GM19099 (cell line): Measurements from ENCODE around the gene PAQR4.

ENCODE experiments used
- POLR2A ChIP-seq: IDR thresholded peaks from 3 replicates; pipeline ENCODE4 v1.6.1; 2011; ENCODE audit warnings: low read depth; ENCODE audit not compliant: insufficient read length; ENCODE audit errors: extremely low read depth

Gene PAQR4

GRCh38 chr16:3000540-3000939, 31.4 kb downstream of the PAQR4 start:
- TF ChIP-seq POLR2A: no peak

GRCh38 chr16:3001316-3001715, 32.2 kb downstream of the PAQR4 start:
- no peak for TF ChIP-seq POLR2A

GRCh38 chr16:3003582-3004270, 34.6 kb downstream of the PAQR4 start:
- no peak for TF ChIP-seq POLR2A

GRCh38 chr16:3004319-3004718, 35.2 kb downstream of the PAQR4 start:
- TF ChIP-seq POLR2A: no peak

GRCh38 chr16:3004781-3005284, 35.7 kb downstream of the PAQR4 start:
- TF ChIP-seq POLR2A: no peak

GRCh38 chr16:3007059-3007956, 38.2 kb downstream of the PAQR4 start:
- no peak for TF ChIP-seq POLR2A

GRCh38 chr16:3007957-3008689, 39.0 kb downstream of the PAQR4 start:
- no peak for TF ChIP-seq POLR2A

GRCh38 chr16:3008690-3009037, 39.5 kb downstream of the PAQR4 start:
- no peak for TF ChIP-seq POLR2A

- no peak for TF ChIP-seq POLR2A
These were observed 40.6 kb downstream of the PAQR4 start for GRCh38 chr16:3009568-3010390.

GRCh38 chr16:3010510-3010909, 41.4 kb downstream of the PAQR4 start:
- no peak for TF ChIP-seq POLR2A

GRCh38 chr16:3012246-3012645, 43.1 kb downstream of the PAQR4 start:
- TF ChIP-seq POLR2A: no peak

GRCh38 chr16:3012828-3013420, 43.8 kb downstream of the PAQR4 start, which contains the start of gene CLDN9:
CLDN9 (plus strand) TSS chr16:3012923; CDS start chr16:3013363, 440 bp downstream.
- no peak for TF ChIP-seq POLR2A

- no peak for TF ChIP-seq POLR2A
These were observed 44.4 kb downstream of the PAQR4 start for GRCh38 chr16:3013491-3013951.
